Adrenal gland (tissue), 12 donors: Measurements from ENCODE around the gene OR8H1. TPM values are rescaled to one million over a fixed set of nuclear protein-coding genes. Genes with fewer than 3 reads are reported as not detected.

ENCODE experiments used
- DNase-seq, 7 donors: peaks; one replicate each; pipeline ENCODE4 v3.0.0-alpha.2; 2019 to 2020
- H3K27ac ChIP-seq, 5 donors: fragments of 200-600 bp; sonication (generic) in 4 of 5; 1 replicate in 3 of 5; 2 replicates in 2 of 5; pipeline versions ENCODE4 v1.5.1 to v1.8.0; 2016 to 2020; ENCODE audit warnings: mild to moderate bottlenecking in 1 of 5
- H3K27me3 ChIP-seq: fragments of 200-600 bp; 2 replicates; pipeline ENCODE4 v1.8.0; 2021
- H3K36me3 ChIP-seq, 2 donors: fragments of 200-600 bp; replicated peaks in 1 of 2; 1 replicate in 1 of 2; 2 replicates in 1 of 2; pipeline versions ENCODE4 v1.5.1 to v1.8.0; 2018 to 2022
- H3K4me1 ChIP-seq, 2 donors: fragments of 200-600 bp; replicated peaks in 1 of 2; 1 replicate in 1 of 2; 2 replicates in 1 of 2; pipeline versions ENCODE4 v1.5.1 to v1.8.0; 2018 to 2021
- H3K4me3 ChIP-seq, 4 donors: fragments of 200-600 bp; sonication (generic) in 3 of 4; one replicate each; pipeline ENCODE4 v1.5.1; 2016 to 2018
- H3K9me3 ChIP-seq, 3 donors: fragments of 200-600 bp; sonication (generic) in 1 of 3; replicated peaks in 1 of 3; 1 replicate in 2 of 3; 2 replicates in 1 of 3; pipeline versions ENCODE4 v1.5.1 to v1.8.0; 2016 to 2021
- CTCF ChIP-seq, 6 experiments: fragments of 450-650 bp in 4 of 6; fragments of 200-600 bp in 2 of 6; sonication (generic) in 1 of 6; IDR thresholded peaks; 1 replicate in 5 of 6; 2 replicates in 1 of 6; pipeline versions ENCODE4 v1.5.1 to v1.8.0; 2016 to 2021; ENCODE audit warnings: antibody characterized with exemption in 6 of 6, mild to moderate bottlenecking in 2 of 6, moderate library complexity in 1 of 6
- POLR2A ChIP-seq, 2 donors: fragments of 450-650 bp; IDR thresholded peaks; one replicate each; pipeline ENCODE4 v1.6.1; 2017; ENCODE audit warnings: antibody characterized with exemption in 2 of 2, mild to moderate bottlenecking in 2 of 2, moderate library complexity in 1 of 2
- WGBS, 4 donors: extraction: QIAGEN DNeasy Blood & Tissue Kit in 2 of 4; methylation state at CpG; one replicate each; pipeline versions ENCODE4 v1.1.5 to v1.1.7; 2013 to 2017; 5-methylcytosine and 5-hydroxymethylcytosine counted together
- intact Hi-C, 2 donors: fragments of 100-400 bp; cut with DNase I; formaldehyde crosslinking; loops; one replicate each; pipeline versions ENCODE4 v1.14.1 to v1.15.0; 2022 to 2023
- polyA plus RNA-seq, 3 donors: library from polyadenylated mRNA; stranded (reverse); fragments of 200-250 nt in 2 of 3; fragments of 350-450 nt in 1 of 3; fragmentation: Illumina TruSeq in 1 of 3; extraction: RNeasy Lipid Tissue Mini Kit (QIAGEN cat#74804) in 1 of 3; gene quantifications; one replicate each; pipeline ENCODE4 v1.2.3, GENCODE V29; 2013 to 2014
- total RNA-seq, 9 donors: library from RNA; depleted of rRNA in 4 of 9; stranded (reverse); fragments of >200 nt in 4 of 9; fragments of 120-200 nt in 1 of 9; fragmentation: NEBNext Ultra II Directional in 1 of 9; extraction: Animal tissue kit (Norgen Biotek cat#: 25700) in 1 of 9; gene quantifications; one replicate each; pipeline versions ENCODE4 v1.1.0 to v1.2.4, GENCODE V29; 2013 to 2023
- donor health status: healthy with polysubstance abuse.
- donor health status: Bipolar disorder and iron deficiency.
- donor health status: DM: yes; HTN: yes; CAD: no.
- donor health status: DM: no; HTN: no; CAD: no.
- donor health status: DM: no; HTN: no; CAD: no.
- donor health status: DM: yes; HTN: yes; CAD: no.

Gene OR8H1
- total and polyA plus RNA-seq, 12 donors = not detected

GRCh38 chr11:56271092-56271491 is 21.0 kb downstream of the OR8H1 start:
- no peak for TF ChIP-seq POLR2A (IDR thresholded peaks at IDR 0.05)
- TF ChIP-seq CTCF (IDR thresholded peaks at IDR 0.05) = no peak
- no peak for DNase-seq
- Histone ChIP-seq H3K27me3 (no peaks in the 10 kb centered on the region), H3K36me3 (no peaks in the 10 kb centered on the region), H3K4me1 (no peaks in the 10 kb centered on the region), H3K4me3 (no peak overlapping the region), H3K9me3 (no peaks in the 10 kb centered on the region), H3K27ac (no peak overlapping the region)
- intact Hi-C loops = no loop called here
- 54 to 64% (median 62%) methylated on average over 3 of the region's 3 CpGs for WGBS, 4 donors

- Histone ChIP-seq H3K9me3 (no peaks in the 10 kb centered on the region), H3K4me1 (no peaks in the 10 kb centered on the region), H3K27ac (no peak within 1 kb of the TSS), H3K4me3 (no peak within 1 kb of the TSS), H3K36me3 (no peaks in the 10 kb centered on the region), H3K27me3 (no peaks in the 10 kb centered on the region)
- TF ChIP-seq CTCF (IDR thresholded peaks at IDR 0.05) (no peak), POLR2A (IDR thresholded peaks at IDR 0.05) (no peak)
- no peak for DNase-seq
- intact Hi-C loops = no loop called here
These were observed 40.1 kb downstream of the OR8H1 start, which contains the start of gene OR5T3 for GRCh38 chr11:56251954-56252353. TSS of gene OR5T3 (plus strand) at chr11:56252254. CDS start at chr11:56252254, 0 bp downstream.

Other genes starting within 250 kb of the OR8H1 start
- not detected for gene OR8I2, start 198.9 kb downstream of the OR8H1 start, total RNA-seq
- not detected for gene OR8I2, start 198.9 kb downstream of the OR8H1 start, polyA plus RNA-seq
- gene OR8H2, start 188.6 kb downstream of the OR8H1 start, total RNA-seq = not detected
- not detected for gene OR8H2, start 188.6 kb downstream of the OR8H1 start, polyA plus RNA-seq
- gene OR8H3, start 169.9 kb downstream of the OR8H1 start, total RNA-seq = not detected
- gene OR8H3, start 169.9 kb downstream of the OR8H1 start, polyA plus RNA-seq = not detected
- gene OR8J3, start 152.1 kb downstream of the OR8H1 start, total RNA-seq = not detected
- not detected for gene OR8J3, start 152.1 kb downstream of the OR8H1 start, polyA plus RNA-seq
- not detected for gene OR8K5, start 131.9 kb downstream of the OR8H1 start, total RNA-seq
- not detected for gene OR8K5, start 131.9 kb downstream of the OR8H1 start, polyA plus RNA-seq
- gene OR5J2, start 115.6 kb downstream of the OR8H1 start, total RNA-seq = not detected
- gene OR5J2, start 115.6 kb downstream of the OR8H1 start, polyA plus RNA-seq = not detected
- gene OR5T2, start 58.0 kb downstream of the OR8H1 start, total RNA-seq = not detected
- gene OR5T2, start 58.0 kb downstream of the OR8H1 start, polyA plus RNA-seq = not detected
- not detected for gene OR5T3, start 40.0 kb downstream of the OR8H1 start, total RNA-seq
- gene OR5T3, start 40.0 kb downstream of the OR8H1 start, polyA plus RNA-seq = not detected
- gene OR5T1, start 18.1 kb downstream of the OR8H1 start, total RNA-seq = not detected
- gene OR5T1, start 18.1 kb downstream of the OR8H1 start, polyA plus RNA-seq = not detected
- not detected for gene OR8K3, start 22.9 kb upstream of the OR8H1 start, total RNA-seq
- not detected for gene OR8K3, start 22.9 kb upstream of the OR8H1 start, polyA plus RNA-seq
- not detected for gene OR8K1, start 53.8 kb upstream of the OR8H1 start, total RNA-seq
- gene OR8K1, start 53.8 kb upstream of the OR8H1 start, polyA plus RNA-seq = not detected
- gene OR8J1, start 62.0 kb upstream of the OR8H1 start, total RNA-seq = not detected
- not detected for gene OR8J1, start 62.0 kb upstream of the OR8H1 start, polyA plus RNA-seq
- gene OR8U1, start 83.4 kb upstream of the OR8H1 start, total RNA-seq = not detected
- gene OR8U1, start 83.4 kb upstream of the OR8H1 start, polyA plus RNA-seq = not detected
- not detected for gene OR5AL1, start 120.4 kb upstream of the OR8H1 start, total RNA-seq
- gene OR5AL1, start 120.4 kb upstream of the OR8H1 start, polyA plus RNA-seq = not detected
- not detected for gene OR5M3, start 181.1 kb upstream of the OR8H1 start, total RNA-seq
- not detected for gene OR5M3, start 181.1 kb upstream of the OR8H1 start, polyA plus RNA-seq
- gene OR5M8, start 199.1 kb upstream of the OR8H1 start, total RNA-seq = not detected
- gene OR5M8, start 199.1 kb upstream of the OR8H1 start, polyA plus RNA-seq = not detected